Measurements from ENCODE around the gene DIRAS1.
"Not testable (repeated sequence)": the region's sequence is repeated elsewhere in the genome, so short reads cannot be mapped to it uniquely, and the experiment has no call there.

Gene DIRAS1

GRCh38 chr19:2726160-2726855 is 5.1 kb upstream of the DIRAS1 start:
- no peak for DNase-seq

- no peak for DNase-seq
Measured at GRCh38 chr19:2724148-2724557, 3.0 kb upstream of the DIRAS1 start.

- DNase-seq = no peak
Measured at GRCh38 chr19:2723747-2724146, 2.6 kb upstream of the DIRAS1 start.

- DNase-seq = no peak
Measured at GRCh38 chr19:2723345-2723715, 2.2 kb upstream of the DIRAS1 start.

- DNase-seq = no peak
Measured at GRCh38 chr19:2722541-2723344, 1.6 kb upstream of the DIRAS1 start.

GRCh38 chr19:2721570-2722540 is 683 bp upstream of the DIRAS1 start:
- DNase-seq = no peak

GRCh38 chr19:2719920-2720776 is 1.0 kb downstream of the DIRAS1 start:
- no peak for DNase-seq

GRCh38 chr19:2719232-2719735 is 1.9 kb downstream of the DIRAS1 start:
- DNase-seq = no peak

GRCh38 chr19:2717638-2718541 is 3.3 kb downstream of the DIRAS1 start:
- DNase-seq = no peak

- no peak for DNase-seq
Measured at GRCh38 chr19:2716722-2717637, 4.2 kb downstream of the DIRAS1 start.

- no peak for DNase-seq
Measured at GRCh38 chr19:2716275-2716650, 4.9 kb downstream of the DIRAS1 start.

- no peak for DNase-seq
Measured at GRCh38 chr19:2715470-2716274, 5.5 kb downstream of the DIRAS1 start.

- DNase-seq = no peak
Measured at GRCh38 chr19:2714531-2715269, 6.5 kb downstream of the DIRAS1 start.

- DNase-seq = not testable (repeated sequence)
Measured at GRCh38 chr19:2714102-2714501, 7.1 kb downstream of the DIRAS1 start.

- not testable (repeated sequence) for DNase-seq
Measured at GRCh38 chr19:2713170-2713569, 8.0 kb downstream of the DIRAS1 start.

GRCh38 chr19:2711875-2712205 is 9.3 kb downstream of the DIRAS1 start:
- no peak for DNase-seq

GRCh38 chr19:2711172-2711874 is 9.8 kb downstream of the DIRAS1 start:
- no peak for DNase-seq

- DNase-seq = no peak
Measured at GRCh38 chr19:2706251-2706650, 14.9 kb downstream of the DIRAS1 start.

Data from NCI-H2107 (cell line).